ENCODE data around the gene SLC22A3. TPM values are rescaled to one million over a fixed set of nuclear protein-coding genes. Genes with fewer than 3 reads are reported as not detected.

SLC22A3 gene
- total and polyA plus RNA-seq, 2 donors (not counting 1 experiment from before 2014, with no cell fraction given), result not detected

DNA sequence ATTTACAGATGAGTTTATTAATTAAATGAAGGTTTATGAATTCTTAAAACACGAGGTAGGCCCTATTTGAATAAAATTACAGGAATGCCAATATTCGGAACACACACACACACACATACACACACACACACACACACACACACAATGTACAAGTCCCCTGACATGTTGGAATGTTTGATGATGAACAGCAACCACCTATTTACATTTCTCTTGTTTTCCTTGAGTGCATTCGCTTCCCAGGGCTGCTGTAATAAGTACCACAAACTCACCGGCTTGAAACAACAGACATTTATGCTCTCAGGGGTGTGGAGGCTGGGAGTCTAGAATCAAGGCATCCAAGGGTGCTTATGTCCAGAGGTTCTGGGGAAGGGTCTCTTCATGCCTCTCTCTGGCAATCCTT, 90.3 kb downstream of the SLC22A3 start:
- peaks cover 0 to 8% (median 4%) of the 10 kb centered on the region in 4 experiments for H3K27me3 ChIP-seq (replicated peaks in 1 of 4; ENCODE audit: control extremely low read depth in 1 of 4, control insufficient read depth in 3 of 4, insufficient read depth in 4 of 4, low read length in 3 of 4)
- H3K79me2 ChIP-seq (ENCODE audit: control insufficient read depth, insufficient read depth, low read length), result no peaks in the 10 kb centered on the region
- H3K27ac Mint-ChIP-seq, result no peak overlapping the region
- 100% methylated on average over 1 of the region's 4 CpGs for WGBS (ENCODE audit: insufficient coverage)
- H3K27ac ChIP-seq (ENCODE audit: low read length in 2 of 2), result no peak overlapping the region
- H2AFZ ChIP-seq (ENCODE audit: insufficient read depth, low read depth, low read length, poor library complexity, severe bottlenecking), result no peak overlapping the region
- peaks cover 39% of the 10 kb centered on the region for H3K27me3 Mint-ChIP-seq
- no peak for DNase-seq
- H3K4me3 Mint-ChIP-seq, result no peak overlapping the region
- no peaks in the 10 kb centered on the region for H4K20me1 ChIP-seq (ENCODE audit: control insufficient read depth, insufficient read depth, low read length, poor library complexity, severe bottlenecking)
- CTCF ChIA-PET, result no interaction called here
- H3K4me3 ChIP-seq (ENCODE audit: control extremely low read depth in 1 of 5, extremely low read depth in 1 of 5, insufficient read depth in 1 of 5, low read depth in 2 of 5, low read length in 4 of 5), result no peak overlapping the region
- no peaks in the 10 kb centered on the region for H3K9me3 ChIP-seq (ENCODE audit: control extremely low read depth in 1 of 3, control insufficient read depth in 2 of 3, insufficient read depth in 1 of 3, low read length in 2 of 3)
- intact Hi-C loops (cut with micrococcal nuclease), result no loop called here
- ATAC-seq (ENCODE audit: low read depth), result no peak
- TF ChIP-seq EZH2 (IDR thresholded peaks at IDR 0.05; ENCODE audit: borderline replicate concordance, insufficient read depth, low read depth, low read length, poor library complexity, severe bottlenecking) (no peak), CTCF (IDR thresholded peaks at IDR 0.05) (no peak)
- H3K9me3 Mint-ChIP-seq (ENCODE audit: insufficient read depth), result no peaks in the 10 kb centered on the region
- no peak overlapping the region for H3K9ac ChIP-seq (ENCODE audit: low read length)
- H3K4me2 ChIP-seq (replicated peaks; ENCODE audit: low read depth, low read length, poor library complexity, severe bottlenecking), result no peak overlapping the region
- no peaks in the 10 kb centered on the region for H3K4me1 Mint-ChIP-seq
- POLR2A ChIA-PET, result no interaction called here
- no peaks in the 10 kb centered on the region for H3K4me1 ChIP-seq (ENCODE audit: control insufficient read depth in 2 of 2, insufficient read depth in 2 of 2, low read length in 2 of 2)
- H3K36me3 ChIP-seq (replicated peaks in 1 of 2; ENCODE audit: control extremely low read depth in 1 of 2, control insufficient read depth in 1 of 2, extremely low read depth in 1 of 2, insufficient read depth in 2 of 2, low read length in 1 of 2), result no peaks in the 10 kb centered on the region

- Mint-ChIP-seq H3K9me3 (ENCODE audit: insufficient read depth) (no peaks in the 10 kb centered on the region), H3K4me1 (no peaks in the 10 kb centered on the region), H3K27me3 (peaks cover 40% of the 10 kb centered on the region), H3K4me3 (no peak overlapping the region), H3K27ac (no peak overlapping the region)
- DNase-seq (no peak), ATAC-seq (ENCODE audit: low read depth) (no peak)
- Histone ChIP-seq H3K4me2 (replicated peaks; ENCODE audit: low read depth, low read length, poor library complexity, severe bottlenecking) (no peak overlapping the region), H3K27ac (ENCODE audit: low read length in 2 of 2) (no peak overlapping the region), H2AFZ (ENCODE audit: insufficient read depth, low read depth, low read length, poor library complexity, severe bottlenecking) (no peak overlapping the region), H3K4me1 (ENCODE audit: control insufficient read depth in 2 of 2, insufficient read depth in 2 of 2, low read length in 2 of 2) (no peaks in the 10 kb centered on the region), H3K36me3 (replicated peaks in 1 of 2; ENCODE audit: control extremely low read depth in 1 of 2, control insufficient read depth in 1 of 2, extremely low read depth in 1 of 2, insufficient read depth in 2 of 2, low read length in 1 of 2) (no peaks in the 10 kb centered on the region), H3K79me2 (ENCODE audit: control insufficient read depth, insufficient read depth, low read length) (no peaks in the 10 kb centered on the region), H3K9me3 (ENCODE audit: control extremely low read depth in 1 of 3, control insufficient read depth in 2 of 3, insufficient read depth in 1 of 3, low read length in 2 of 3) (no peaks in the 10 kb centered on the region), H3K4me3 (ENCODE audit: control extremely low read depth in 1 of 5, extremely low read depth in 1 of 5, insufficient read depth in 1 of 5, low read depth in 2 of 5, low read length in 4 of 5) (no peak overlapping the region), H3K9ac (ENCODE audit: low read length) (no peak overlapping the region), H3K27me3 (replicated peaks in 1 of 4; ENCODE audit: control extremely low read depth in 1 of 4, control insufficient read depth in 3 of 4, insufficient read depth in 4 of 4, low read length in 3 of 4) (peaks cover 0 to 8% (median 4%) of the 10 kb centered on the region in 4 experiments), H4K20me1 (ENCODE audit: control insufficient read depth, insufficient read depth, low read length, poor library complexity, severe bottlenecking) (no peaks in the 10 kb centered on the region)
- intact Hi-C loops (cut with micrococcal nuclease), result no loop called here
- ChIA-PET CTCF (no interaction called here), POLR2A (no interaction called here)
- 63% methylated on average over 1 of the region's 5 CpGs for WGBS (ENCODE audit: insufficient coverage)
- TF ChIP-seq CTCF (IDR thresholded peaks at IDR 0.05) (no peak), EZH2 (IDR thresholded peaks at IDR 0.05; ENCODE audit: borderline replicate concordance, insufficient read depth, low read depth, low read length, poor library complexity, severe bottlenecking) (no peak)
Observed at GRCh38 chr6:160439751-160440150, 91.6 kb downstream of the SLC22A3 start.
